ENCODE data around the gene FGF14. TPM values are rescaled to one million over a fixed set of nuclear protein-coding genes. Genes with fewer than 3 reads are reported as not detected.

Gene FGF14
- total RNA-seq, 4 donors from 2014 or later = 0.12 to 3.5 (median 1.3) TPM

GRCh38 chr13:101979825-101980224 is 422.0 kb downstream of the FGF14 start:
- TF ChIP-seq CTCF (IDR thresholded peaks at IDR 0.05) = no peak
- ATAC-seq (ENCODE audit: low FRiP score) = no peak
- DNase-seq (ENCODE audit: low spot score) = no peak

- ATAC-seq (ENCODE audit: low FRiP score) = no peak
- TF ChIP-seq CTCF (IDR thresholded peaks at IDR 0.05) = no peak
These were observed 423.1 kb downstream of the FGF14 start for GRCh38 chr13:101978552-101979315.

GRCh38 chr13:101977475-101977874 is 424.4 kb downstream of the FGF14 start:
- DNase-seq (ENCODE audit: low spot score) (no peak), ATAC-seq (ENCODE audit: low FRiP score) (no peak)
- no peak for TF ChIP-seq CTCF (IDR thresholded peaks at IDR 0.05)

More at GRCh38 chr13:101978552-101979315, 423.1 kb downstream of the FGF14 start:
- DNase-seq (ENCODE audit: low spot score) = no peak

GRCh38 chr13:101972191-101972590 is 429.7 kb downstream of the FGF14 start:
- no peak for TF ChIP-seq CTCF (IDR thresholded peaks at IDR 0.05)
- no peak for ATAC-seq (ENCODE audit: low FRiP score)
- DNase-seq (ENCODE audit: low spot score) = no peak

GRCh38 chr13:101970341-101970740 is 431.5 kb downstream of the FGF14 start:
- DNase-seq (ENCODE audit: low spot score) (no peak), ATAC-seq (ENCODE audit: low FRiP score) (no peak)
- no peak for TF ChIP-seq CTCF (IDR thresholded peaks at IDR 0.05)

- ATAC-seq (ENCODE audit: low FRiP score) (no peak), DNase-seq (ENCODE audit: low spot score) (no peak)
- no peak for TF ChIP-seq CTCF (IDR thresholded peaks at IDR 0.05)
These were observed 434.1 kb downstream of the FGF14 start for GRCh38 chr13:101967781-101968180.

- ATAC-seq (ENCODE audit: low FRiP score) (no peak), DNase-seq (ENCODE audit: low spot score) (no peak)
- TF ChIP-seq CTCF (IDR thresholded peaks at IDR 0.05) = no peak
These were observed 434.6 kb downstream of the FGF14 start for GRCh38 chr13:101967216-101967615.

All from omental fat pad (tissue), 4 donors.